Measurements from ENCODE around the gene LGALS7. TPM values are rescaled to one million over a fixed set of nuclear protein-coding genes. Genes with fewer than 3 reads are reported as not detected.
"Not testable (repeated sequence)": the region's sequence is repeated elsewhere in the genome, so short reads cannot be mapped to it uniquely, and the experiment has no call there.

LGALS7 gene
- total RNA-seq, 3 donors from 2014 or later (not counting 1 experiment from before 2014, with no cell fraction given), result not detected

GRCh38 chr19:38799104-38799503 is 25.8 kb upstream of the LGALS7 start:
- Mint-ChIP-seq H3K4me3 (no peak overlapping the region), H3K36me3 (no peaks in the 10 kb centered on the region), H3K9me3 (no peaks in the 10 kb centered on the region), H3K27me3 (ENCODE audit: low read depth in 2 of 2) (no peaks in the 10 kb centered on the region), H3K4me1 (no peaks in the 10 kb centered on the region), H3K27ac (no peak overlapping the region)
- TF ChIP-seq CTCF (IDR thresholded peaks at IDR 0.05), result no peak
- Histone ChIP-seq H3K9me3 (ENCODE audit: control insufficient read depth, insufficient read depth, low read length) (no peaks in the 10 kb centered on the region), H3K4me3 (ENCODE audit: low read length) (no peak overlapping the region), H3K36me3 (ENCODE audit: control insufficient read depth, insufficient read depth, low read length) (no peaks in the 10 kb centered on the region), H3K4me1 (ENCODE audit: control insufficient read depth, insufficient read depth, low read length) (no peaks in the 10 kb centered on the region), H3K27ac (ENCODE audit: low read length) (no peak overlapping the region), H3K27me3 (ENCODE audit: control insufficient read depth, insufficient read depth, low read length) (no peaks in the 10 kb centered on the region)
- no peak for ATAC-seq
- DNase-seq, result no peak
- intact Hi-C loops (cut with micrococcal nuclease), result no loop called here
- WGBS (ENCODE audit: insufficient coverage), result 91% methylated on average over 8 of the region's 10 CpGs

- H3K36me3 ChIP-seq (ENCODE audit: control insufficient read depth, insufficient read depth, low read length); H3K4me1 ChIP-seq (ENCODE audit: control insufficient read depth, insufficient read depth, low read length); intact Hi-C loops (cut with micrococcal nuclease); DNase-seq; H3K4me1 Mint-ChIP-seq; H3K4me3 Mint-ChIP-seq; H3K27me3 ChIP-seq (ENCODE audit: control insufficient read depth, insufficient read depth, low read length); H3K9me3 ChIP-seq (ENCODE audit: control insufficient read depth, insufficient read depth, low read length); H3K4me3 ChIP-seq (ENCODE audit: low read length); H3K27ac ChIP-seq (ENCODE audit: low read length); ATAC-seq; H3K27ac Mint-ChIP-seq; H3K27me3 Mint-ChIP-seq (ENCODE audit: low read depth in 2 of 2); H3K36me3 Mint-ChIP-seq; H3K9me3 Mint-ChIP-seq: not testable (repeated sequence)
- no CpG with 5 or more reads among the region's 33 CpGs for WGBS (ENCODE audit: insufficient coverage)
Measured at GRCh38 chr19:38797781-38798180, 24.5 kb upstream of the LGALS7 start.

- no peak for TF ChIP-seq CTCF (IDR thresholded peaks at IDR 0.05)
- Histone ChIP-seq H3K4me1 (ENCODE audit: control insufficient read depth, insufficient read depth, low read length) (peaks cover 12% of the 10 kb centered on the region), H3K27me3 (ENCODE audit: control insufficient read depth, insufficient read depth, low read length) (no peaks in the 10 kb centered on the region), H3K4me3 (ENCODE audit: low read length) (no peak overlapping the region), H3K36me3 (ENCODE audit: control insufficient read depth, insufficient read depth, low read length) (no peaks in the 10 kb centered on the region), H3K9me3 (ENCODE audit: control insufficient read depth, insufficient read depth, low read length) (no peaks in the 10 kb centered on the region), H3K27ac (ENCODE audit: low read length) (no peak overlapping the region)
- no peak for DNase-seq
- Mint-ChIP-seq H3K9me3 (no peaks in the 10 kb centered on the region), H3K27ac (no peak overlapping the region), H3K4me1 (no peaks in the 10 kb centered on the region), H3K27me3 (ENCODE audit: low read depth in 2 of 2) (no peaks in the 10 kb centered on the region), H3K36me3 (no peaks in the 10 kb centered on the region), H3K4me3 (no peak overlapping the region)
- WGBS (ENCODE audit: insufficient coverage), result 78% methylated on average over 1 of the region's 2 CpGs
- ATAC-seq, result no peak
- intact Hi-C loops (cut with micrococcal nuclease), result no loop called here
Measured at GRCh38 chr19:38796154-38796553, 22.8 kb upstream of the LGALS7 start.

GRCh38 chr19:38795549-38795948 is 22.2 kb upstream of the LGALS7 start:
- Mint-ChIP-seq H3K27ac (no peak overlapping the region), H3K36me3 (no peaks in the 10 kb centered on the region), H3K4me3 (no peak overlapping the region), H3K9me3 (no peaks in the 10 kb centered on the region), H3K4me1 (no peaks in the 10 kb centered on the region), H3K27me3 (ENCODE audit: low read depth in 2 of 2) (no peaks in the 10 kb centered on the region)
- DNase-seq (no peak), ATAC-seq (no peak)
- H3K4me1 ChIP-seq (ENCODE audit: control insufficient read depth, insufficient read depth, low read length), result peaks cover 13% of the 10 kb centered on the region
- no peaks in the 10 kb centered on the region for H3K36me3 ChIP-seq (ENCODE audit: control insufficient read depth, insufficient read depth, low read length)
- no peak for TF ChIP-seq CTCF (IDR thresholded peaks at IDR 0.05)
- WGBS (ENCODE audit: insufficient coverage), result 94% methylated on average over 4 of the region's 4 CpGs
- H3K27ac ChIP-seq (ENCODE audit: low read length), result no peak overlapping the region
- H3K4me3 ChIP-seq (ENCODE audit: low read length), result no peak overlapping the region
- H3K9me3 ChIP-seq (ENCODE audit: control insufficient read depth, insufficient read depth, low read length), result no peaks in the 10 kb centered on the region
- no peaks in the 10 kb centered on the region for H3K27me3 ChIP-seq (ENCODE audit: control insufficient read depth, insufficient read depth, low read length)
- intact Hi-C loops (cut with micrococcal nuclease), result no loop called here
